WTC11 (cell line): ENCODE measurements around the gene FEM1C. TPM values are rescaled to one million over a fixed set of nuclear protein-coding genes. Genes with fewer than 3 reads are reported as not detected.

ENCODE experiments used
- ATAC-seq: fragments of 200-7000 bp; cut with Tn5 transposase; 2 replicates; pipeline ENCODE4 v1.10.0; 2021; ENCODE audit warnings: mild to moderate bottlenecking, moderate library complexity
- CTCF ChIA-PET: fragments of 300-600 bp; sonication (Branson Sonifier 250); formaldehyde crosslinking; loops from one replicate; lab custom pipeline; 2021; ENCODE audit warnings: antibody characterized with exemption; lab: Charles Lee
- POLR2A ChIA-PET: fragments of 350-600 bp; sonication (Branson Sonifier 250); formaldehyde crosslinking; loops from one replicate; lab custom pipeline; 2021; ENCODE audit warnings: antibody characterized with exemption; lab: Charles Lee
- DNase-seq: peaks from one replicate; pipeline ENCODE4 v3.0.0; 2021; ENCODE audit warnings: low spot score
- H3K27ac Mint-ChIP-seq: 2 replicates; pipeline ENCODE4 v1.8.0; 2021; ENCODE audit warnings: mixed read lengths
- H3K27me3 Mint-ChIP-seq: 2 replicates; pipeline ENCODE4 v1.8.0; 2021; ENCODE audit warnings: low read depth, mild to moderate bottlenecking, moderate library complexity, mixed read lengths
- H3K36me3 Mint-ChIP-seq: 2 replicates; pipeline ENCODE4 v1.8.0; 2021; ENCODE audit warnings: mixed read lengths
- H3K4me1 Mint-ChIP-seq: 2 replicates; pipeline ENCODE4 v1.8.0; 2022; ENCODE audit warnings: mixed read lengths
- H3K4me3 Mint-ChIP-seq: 2 replicates; pipeline ENCODE4 v1.8.0; 2021; ENCODE audit warnings: mild to moderate bottlenecking, moderate library complexity, mixed read lengths
- H3K9me3 Mint-ChIP-seq: 2 replicates; pipeline ENCODE4 v1.8.0; 2021; ENCODE audit warnings: mixed read lengths
- ATF1 ChIP-seq: sonication (generic); formaldehyde crosslinking; IDR thresholded peaks from 2 replicates; pipeline ENCODE4 v1.8.1; 2023; ENCODE audit warnings: mild to moderate bottlenecking, moderate library complexity, missing genetic modification reagents
- CREB1 ChIP-seq: sonication (generic); formaldehyde crosslinking; IDR thresholded peaks from 2 replicates; pipeline ENCODE4 v1.8.0; 2023; ENCODE audit warnings: mild to moderate bottlenecking, missing genetic modification reagents
- FOXK1 ChIP-seq: sonication (generic); formaldehyde crosslinking; IDR thresholded peaks from 2 replicates; pipeline ENCODE4 v1.8.0; 2022; ENCODE audit warnings: mild to moderate bottlenecking, moderate library complexity, missing genetic modification reagents
- HMGA2 ChIP-seq: fragments of 250-450 bp; sonication (Bioruptor Pico); IDR thresholded peaks from 2 replicates; pipeline ENCODE4 v1.4.0; 2021; ENCODE audit warnings: mild to moderate bottlenecking, moderate library complexity
- KAT7 ChIP-seq: sonication (generic); formaldehyde crosslinking; IDR thresholded peaks from 2 replicates; pipeline ENCODE4 v1.8.1; 2023; ENCODE audit warnings: missing genetic modification reagents, mild to moderate bottlenecking, borderline replicate concordance
- MYBL2 ChIP-seq: sonication (generic); formaldehyde crosslinking; IDR thresholded peaks from 2 replicates; pipeline ENCODE4 v1.8.1; 2023; ENCODE audit warnings: mild to moderate bottlenecking, moderate library complexity, missing genetic modification reagents
- NFYB ChIP-seq: sonication (generic); formaldehyde crosslinking; conservative IDR thresholded peaks from 2 replicates; pipeline ENCODE4 v1.8.0; 2022; ENCODE audit warnings: low read depth, missing genetic modification reagents
- NR2C2 ChIP-seq: sonication (generic); formaldehyde crosslinking; IDR thresholded peaks from 2 replicates; pipeline ENCODE4 v1.8.0; 2022; ENCODE audit warnings: mild to moderate bottlenecking, missing genetic modification reagents
- OVOL2 ChIP-seq: fragments of 250-450 bp; sonication (Bioruptor Pico); IDR thresholded peaks from 2 replicates; pipeline ENCODE4 v1.9.0; 2021; ENCODE audit warnings: mild to moderate bottlenecking, borderline replicate concordance
- PRRX2 ChIP-seq: fragments of 250-450 bp; sonication (Bioruptor Pico); IDR thresholded peaks from 2 replicates; pipeline ENCODE4 v1.8.0; 2021; ENCODE audit warnings: mild to moderate bottlenecking
- RORB ChIP-seq: fragments of 250-450 bp; sonication (Bioruptor Pico); IDR thresholded peaks from 2 replicates; pipeline ENCODE4 v1.9.0; 2021; ENCODE audit warnings: mild to moderate bottlenecking
- ZNF396 ChIP-seq: fragments of 250-450 bp; sonication (Bioruptor Pico); IDR thresholded peaks from 2 replicates; pipeline ENCODE4 v1.8.0; 2021; ENCODE audit warnings: mild to moderate bottlenecking, moderate library complexity, borderline replicate concordance
- total RNA-seq: library from RNA; stranded (reverse); gene quantifications from 3 replicates; pipeline ENCODE4 v1.2.3, GENCODE V29; 2021
- TF ChIP-seq, protein P1 (sequence below): sonication (generic); formaldehyde crosslinking; IDR thresholded peaks from 2 replicates; pipeline ENCODE4 v1.8.1; 2023; ENCODE audit warnings: mild to moderate bottlenecking, missing genetic modification reagents, borderline replicate concordance
- TF ChIP-seq, protein P2 (sequence below): sonication (generic); formaldehyde crosslinking; IDR thresholded peaks from 2 replicates; pipeline ENCODE4 v1.8.0; 2022; ENCODE audit warnings: mild to moderate bottlenecking, missing genetic modification reagents
- TF ChIP-seq, protein P3 (sequence below): sonication (generic); formaldehyde crosslinking; IDR thresholded peaks from 2 replicates; pipeline ENCODE4 v1.8.1; 2022; ENCODE audit warnings: low read depth, missing genetic modification reagents, borderline replicate concordance
- TF ChIP-seq, protein P4 (sequence below): sonication (generic); formaldehyde crosslinking; IDR thresholded peaks from 2 replicates; pipeline ENCODE4 v1.8.0; 2022; ENCODE audit warnings: mild to moderate bottlenecking, missing genetic modification reagents
- TF ChIP-seq, protein P5 (sequence below): sonication (generic); formaldehyde crosslinking; IDR thresholded peaks from 2 replicates; pipeline ENCODE4 v1.8.0; 2023; ENCODE audit warnings: missing genetic modification reagents
- TF ChIP-seq, protein P6 (sequence below): sonication (generic); formaldehyde crosslinking; IDR thresholded peaks from 2 replicates; pipeline ENCODE4 v1.8.1; 2022; ENCODE audit warnings: missing genetic modification reagents, borderline replicate concordance
- TF ChIP-seq, protein P7 (sequence below): sonication (generic); formaldehyde crosslinking; IDR thresholded peaks from 2 replicates; pipeline ENCODE4 v1.8.1; 2022; ENCODE audit warnings: low read depth, mild to moderate bottlenecking, moderate library complexity, missing genetic modification reagents, borderline replicate concordance

The FEM1C gene
- total RNA-seq, 1 experiment from 2014 or later = 13.6 TPM

DNA sequence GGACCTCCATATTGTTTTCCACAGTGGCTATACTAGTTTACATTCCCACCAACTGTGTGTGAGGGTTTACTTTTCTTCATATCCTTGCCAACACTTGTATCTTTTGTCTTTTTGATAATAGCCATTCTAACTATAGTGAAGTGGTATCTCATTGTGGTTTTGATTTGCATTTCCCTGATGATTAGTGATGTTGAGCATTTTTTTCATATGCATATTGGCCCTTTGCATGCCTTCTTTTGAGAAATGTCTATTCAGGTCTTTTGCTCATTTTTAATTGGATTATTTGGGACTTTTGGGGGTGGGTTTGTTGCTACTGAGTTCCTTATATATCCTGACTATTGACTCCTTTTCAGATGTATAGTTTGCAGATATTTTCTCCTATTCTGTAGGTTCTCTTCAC, 44.4 kb downstream of the FEM1C start:
- DNase-seq (no peak), ATAC-seq (no peak)
- Mint-ChIP-seq H3K9me3 (peaks cover 11% of the 10 kb centered on the region; the same call in 1 of the 2 replicates), H3K27me3 (no peaks in the 10 kb centered on the region), H3K27ac (no peak overlapping the region), H3K4me3 (no peak overlapping the region), H3K4me1 (peaks cover 20% of the 10 kb centered on the region), H3K36me3 (no peaks in the 10 kb centered on the region)
- CTCF ChIA-PET = no interaction called here
- POLR2A ChIA-PET = no interaction called here
- no peak for TF ChIP-seq RORB (CRISPR knock-in tag)
- TF ChIP-seq, protein P1, sequence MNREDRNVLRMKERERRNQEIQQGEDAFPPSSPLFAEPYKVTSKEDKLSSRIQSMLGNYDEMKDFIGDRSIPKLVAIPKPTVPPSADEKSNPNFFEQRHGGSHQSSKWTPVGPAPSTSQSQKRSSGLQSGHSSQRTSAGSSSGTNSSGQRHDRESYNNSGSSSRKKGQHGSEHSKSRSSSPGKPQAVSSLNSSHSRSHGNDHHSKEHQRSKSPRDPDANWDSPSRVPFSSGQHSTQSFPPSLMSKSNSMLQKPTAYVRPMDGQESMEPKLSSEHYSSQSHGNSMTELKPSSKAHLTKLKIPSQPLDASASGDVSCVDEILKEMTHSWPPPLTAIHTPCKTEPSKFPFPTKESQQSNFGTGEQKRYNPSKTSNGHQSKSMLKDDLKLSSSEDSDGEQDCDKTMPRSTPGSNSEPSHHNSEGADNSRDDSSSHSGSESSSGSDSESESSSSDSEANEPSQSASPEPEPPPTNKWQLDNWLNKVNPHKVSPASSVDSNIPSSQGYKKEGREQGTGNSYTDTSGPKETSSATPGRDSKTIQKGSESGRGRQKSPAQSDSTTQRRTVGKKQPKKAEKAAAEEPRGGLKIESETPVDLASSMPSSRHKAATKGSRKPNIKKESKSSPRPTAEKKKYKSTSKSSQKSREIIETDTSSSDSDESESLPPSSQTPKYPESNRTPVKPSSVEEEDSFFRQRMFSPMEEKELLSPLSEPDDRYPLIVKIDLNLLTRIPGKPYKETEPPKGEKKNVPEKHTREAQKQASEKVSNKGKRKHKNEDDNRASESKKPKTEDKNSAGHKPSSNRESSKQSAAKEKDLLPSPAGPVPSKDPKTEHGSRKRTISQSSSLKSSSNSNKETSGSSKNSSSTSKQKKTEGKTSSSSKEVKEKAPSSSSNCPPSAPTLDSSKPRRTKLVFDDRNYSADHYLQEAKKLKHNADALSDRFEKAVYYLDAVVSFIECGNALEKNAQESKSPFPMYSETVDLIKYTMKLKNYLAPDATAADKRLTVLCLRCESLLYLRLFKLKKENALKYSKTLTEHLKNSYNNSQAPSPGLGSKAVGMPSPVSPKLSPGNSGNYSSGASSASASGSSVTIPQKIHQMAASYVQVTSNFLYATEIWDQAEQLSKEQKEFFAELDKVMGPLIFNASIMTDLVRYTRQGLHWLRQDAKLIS (CRISPR knock-in tag) = no peak
- TF ChIP-seq KAT7 (CRISPR knock-in tag) = no peak
- TF ChIP-seq FOXK1 (CRISPR knock-in tag) = no peak
- no peak for TF ChIP-seq HMGA2 (CRISPR knock-in tag)
- TF ChIP-seq, protein P2, sequence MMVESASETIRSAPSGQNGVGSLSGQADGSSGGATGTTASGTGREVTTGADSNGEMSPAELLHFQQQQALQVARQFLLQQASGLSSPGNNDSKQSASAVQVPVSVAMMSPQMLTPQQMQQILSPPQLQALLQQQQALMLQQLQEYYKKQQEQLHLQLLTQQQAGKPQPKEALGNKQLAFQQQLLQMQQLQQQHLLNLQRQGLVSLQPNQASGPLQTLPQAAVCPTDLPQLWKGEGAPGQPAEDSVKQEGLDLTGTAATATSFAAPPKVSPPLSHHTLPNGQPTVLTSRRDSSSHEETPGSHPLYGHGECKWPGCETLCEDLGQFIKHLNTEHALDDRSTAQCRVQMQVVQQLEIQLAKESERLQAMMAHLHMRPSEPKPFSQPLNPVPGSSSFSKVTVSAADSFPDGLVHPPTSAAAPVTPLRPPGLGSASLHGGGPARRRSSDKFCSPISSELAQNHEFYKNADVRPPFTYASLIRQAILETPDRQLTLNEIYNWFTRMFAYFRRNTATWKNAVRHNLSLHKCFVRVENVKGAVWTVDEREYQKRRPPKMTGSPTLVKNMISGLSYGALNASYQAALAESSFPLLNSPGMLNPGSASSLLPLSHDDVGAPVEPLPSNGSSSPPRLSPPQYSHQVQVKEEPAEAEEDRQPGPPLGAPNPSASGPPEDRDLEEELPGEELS = no peak
- no peak for TF ChIP-seq NR2C2
- TF ChIP-seq ATF1 (CRISPR knock-in tag) = no peak
- TF ChIP-seq, protein P3, sequence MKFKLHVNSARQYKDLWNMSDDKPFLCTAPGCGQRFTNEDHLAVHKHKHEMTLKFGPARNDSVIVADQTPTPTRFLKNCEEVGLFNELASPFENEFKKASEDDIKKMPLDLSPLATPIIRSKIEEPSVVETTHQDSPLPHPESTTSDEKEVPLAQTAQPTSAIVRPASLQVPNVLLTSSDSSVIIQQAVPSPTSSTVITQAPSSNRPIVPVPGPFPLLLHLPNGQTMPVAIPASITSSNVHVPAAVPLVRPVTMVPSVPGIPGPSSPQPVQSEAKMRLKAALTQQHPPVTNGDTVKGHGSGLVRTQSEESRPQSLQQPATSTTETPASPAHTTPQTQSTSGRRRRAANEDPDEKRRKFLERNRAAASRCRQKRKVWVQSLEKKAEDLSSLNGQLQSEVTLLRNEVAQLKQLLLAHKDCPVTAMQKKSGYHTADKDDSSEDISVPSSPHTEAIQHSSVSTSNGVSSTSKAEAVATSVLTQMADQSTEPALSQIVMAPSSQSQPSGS (CRISPR knock-in tag) = no peak
- TF ChIP-seq, protein P4, sequence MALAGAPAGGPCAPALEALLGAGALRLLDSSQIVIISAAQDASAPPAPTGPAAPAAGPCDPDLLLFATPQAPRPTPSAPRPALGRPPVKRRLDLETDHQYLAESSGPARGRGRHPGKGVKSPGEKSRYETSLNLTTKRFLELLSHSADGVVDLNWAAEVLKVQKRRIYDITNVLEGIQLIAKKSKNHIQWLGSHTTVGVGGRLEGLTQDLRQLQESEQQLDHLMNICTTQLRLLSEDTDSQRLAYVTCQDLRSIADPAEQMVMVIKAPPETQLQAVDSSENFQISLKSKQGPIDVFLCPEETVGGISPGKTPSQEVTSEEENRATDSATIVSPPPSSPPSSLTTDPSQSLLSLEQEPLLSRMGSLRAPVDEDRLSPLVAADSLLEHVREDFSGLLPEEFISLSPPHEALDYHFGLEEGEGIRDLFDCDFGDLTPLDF (CRISPR knock-in tag) = no peak
- TF ChIP-seq, protein P5, sequence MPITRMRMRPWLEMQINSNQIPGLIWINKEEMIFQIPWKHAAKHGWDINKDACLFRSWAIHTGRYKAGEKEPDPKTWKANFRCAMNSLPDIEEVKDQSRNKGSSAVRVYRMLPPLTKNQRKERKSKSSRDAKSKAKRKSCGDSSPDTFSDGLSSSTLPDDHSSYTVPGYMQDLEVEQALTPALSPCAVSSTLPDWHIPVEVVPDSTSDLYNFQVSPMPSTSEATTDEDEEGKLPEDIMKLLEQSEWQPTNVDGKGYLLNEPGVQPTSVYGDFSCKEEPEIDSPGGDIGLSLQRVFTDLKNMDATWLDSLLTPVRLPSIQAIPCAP = no peak
- TF ChIP-seq MYBL2 (CRISPR knock-in tag) = no peak
- TF ChIP-seq CREB1 (CRISPR knock-in tag) = no peak
- no peak for TF ChIP-seq NFYB (CRISPR knock-in tag)
- TF ChIP-seq ZNF396 (CRISPR knock-in tag) = no peak
- no peak for TF ChIP-seq OVOL2 (CRISPR knock-in tag)
- TF ChIP-seq, protein P6, sequence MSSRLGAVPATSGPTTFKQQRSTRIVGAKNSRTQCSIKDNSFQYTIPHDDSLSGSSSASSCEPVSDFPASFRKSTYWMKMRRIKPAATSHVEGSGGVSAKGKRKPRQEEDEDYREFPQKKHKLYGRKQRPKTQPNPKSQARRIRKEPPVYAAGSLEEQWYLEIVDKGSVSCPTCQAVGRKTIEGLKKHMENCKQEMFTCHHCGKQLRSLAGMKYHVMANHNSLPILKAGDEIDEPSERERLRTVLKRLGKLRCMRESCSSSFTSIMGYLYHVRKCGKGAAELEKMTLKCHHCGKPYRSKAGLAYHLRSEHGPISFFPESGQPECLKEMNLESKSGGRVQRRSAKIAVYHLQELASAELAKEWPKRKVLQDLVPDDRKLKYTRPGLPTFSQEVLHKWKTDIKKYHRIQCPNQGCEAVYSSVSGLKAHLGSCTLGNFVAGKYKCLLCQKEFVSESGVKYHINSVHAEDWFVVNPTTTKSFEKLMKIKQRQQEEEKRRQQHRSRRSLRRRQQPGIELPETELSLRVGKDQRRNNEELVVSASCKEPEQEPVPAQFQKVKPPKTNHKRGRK (CRISPR knock-in tag) = no peak
- no peak for TF ChIP-seq PRRX2
- TF ChIP-seq, protein P7, sequence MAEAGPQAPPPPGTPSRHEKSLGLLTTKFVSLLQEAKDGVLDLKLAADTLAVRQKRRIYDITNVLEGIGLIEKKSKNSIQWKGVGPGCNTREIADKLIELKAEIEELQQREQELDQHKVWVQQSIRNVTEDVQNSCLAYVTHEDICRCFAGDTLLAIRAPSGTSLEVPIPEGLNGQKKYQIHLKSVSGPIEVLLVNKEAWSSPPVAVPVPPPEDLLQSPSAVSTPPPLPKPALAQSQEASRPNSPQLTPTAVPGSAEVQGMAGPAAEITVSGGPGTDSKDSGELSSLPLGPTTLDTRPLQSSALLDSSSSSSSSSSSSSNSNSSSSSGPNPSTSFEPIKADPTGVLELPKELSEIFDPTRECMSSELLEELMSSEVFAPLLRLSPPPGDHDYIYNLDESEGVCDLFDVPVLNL (CRISPR knock-in tag) = no peak
